Fibroblast of pulmonary artery (primary cell): ENCODE measurements around the gene BNC2.

Source experiments
- DNase-seq: peaks from one replicate; pipeline ENCODE4 v3.0.0-alpha.2; 2010; ENCODE audit warnings: low read depth
- H3K4me3 ChIP-seq: replicated peaks from 2 replicates; pipeline ENCODE4 v1.5.1; 2011; ENCODE audit warnings: low read depth, mild to moderate bottlenecking, control low read depth, low read length, moderate library complexity
- CTCF ChIP-seq: IDR thresholded peaks from 2 replicates; pipeline ENCODE4 v1.5.1; 2011; ENCODE audit warnings: mild to moderate bottlenecking, control low read depth, low read length, inconsistent platforms; ENCODE audit errors: missing control alignments

The BNC2 gene

DNA sequence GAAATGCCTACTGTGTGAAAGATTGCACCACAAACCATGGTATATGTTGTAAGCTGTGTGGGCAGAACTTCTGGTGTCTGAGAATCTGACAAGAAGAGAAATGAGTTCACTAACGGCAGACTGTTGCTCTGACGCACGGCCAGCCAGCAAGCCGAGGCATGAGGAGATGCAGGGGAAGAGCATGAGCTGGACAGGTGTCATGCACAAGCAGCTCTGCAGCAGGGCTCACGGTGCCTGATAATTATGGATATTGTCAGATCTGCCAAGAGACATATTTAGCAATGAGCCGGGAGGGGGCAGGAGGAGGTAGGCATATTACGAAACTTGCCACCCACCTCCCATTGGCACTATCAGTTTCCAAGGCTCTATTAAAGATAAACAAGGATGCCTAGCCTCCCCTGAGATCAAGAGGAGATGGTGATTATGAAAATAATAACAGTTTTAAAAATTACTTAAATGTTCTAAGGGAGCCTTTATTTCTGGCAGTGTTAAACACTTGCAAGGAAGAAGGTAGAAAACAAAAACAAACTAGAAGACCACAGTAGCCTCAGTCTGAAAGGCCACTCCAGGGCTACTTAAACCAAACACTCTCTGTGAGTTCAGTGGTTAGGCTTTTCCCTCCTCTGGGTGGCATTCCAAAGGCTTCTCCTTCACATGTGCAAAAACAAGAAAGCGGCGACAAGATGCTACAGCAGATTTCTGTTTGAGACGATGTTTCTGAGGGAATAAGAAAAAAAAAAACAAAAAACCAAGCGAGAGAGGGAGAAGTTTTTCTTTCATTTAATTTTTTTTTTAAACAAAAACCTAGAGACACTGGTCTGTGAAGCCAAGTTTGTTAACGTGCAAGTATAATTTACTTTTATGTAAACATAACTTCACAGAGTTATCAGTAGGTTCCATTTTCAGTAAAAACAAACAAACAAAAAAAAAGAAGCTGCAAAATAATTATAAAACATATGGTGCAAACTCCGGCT is 339.5 kb downstream of the BNC2 start:
- peak; percentile 29 for DNase-seq
- no peak overlapping the region for H3K4me3 ChIP-seq
- TF ChIP-seq CTCF = no peak

DNA sequence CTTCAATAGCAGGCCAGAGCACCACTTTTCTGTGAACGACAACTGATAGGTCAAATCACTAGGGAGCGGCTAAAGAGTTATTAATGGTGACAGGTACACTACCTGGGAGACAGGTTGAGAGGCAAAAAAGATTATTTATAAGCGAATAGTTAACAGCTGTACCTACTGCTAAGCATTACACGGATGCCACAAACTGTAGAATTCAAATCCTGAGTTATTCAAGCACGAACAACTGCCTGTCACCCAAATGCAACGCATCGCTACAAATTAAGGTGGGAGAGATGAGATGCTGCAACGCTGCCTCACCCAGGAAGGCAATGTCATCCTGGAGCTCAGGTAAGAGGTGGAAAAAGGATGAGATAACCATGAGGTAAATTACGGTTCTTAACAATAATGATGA is 342.9 kb downstream of the BNC2 start:
- DNase-seq = no peak
- TF ChIP-seq CTCF = no peak

GRCh38 chr9:16526380-16526779 is 344.1 kb downstream of the BNC2 start:
- DNase-seq = peak; percentile 81
- no peak for TF ChIP-seq CTCF
- no peak overlapping the region for H3K4me3 ChIP-seq

More for the DNA sequence above, 342.9 kb downstream of the BNC2 start:
- no peak overlapping the region for H3K4me3 ChIP-seq

- no peak for DNase-seq
- no peak for TF ChIP-seq CTCF
- H3K4me3 ChIP-seq = no peak overlapping the region
These were observed 345.6 kb downstream of the BNC2 start for GRCh38 chr9:16524823-16525222.

- TF ChIP-seq CTCF = no peak
- no peak overlapping the region for H3K4me3 ChIP-seq
- no peak for DNase-seq
These were observed 346.4 kb downstream of the BNC2 start for GRCh38 chr9:16524078-16524477.

DNA sequence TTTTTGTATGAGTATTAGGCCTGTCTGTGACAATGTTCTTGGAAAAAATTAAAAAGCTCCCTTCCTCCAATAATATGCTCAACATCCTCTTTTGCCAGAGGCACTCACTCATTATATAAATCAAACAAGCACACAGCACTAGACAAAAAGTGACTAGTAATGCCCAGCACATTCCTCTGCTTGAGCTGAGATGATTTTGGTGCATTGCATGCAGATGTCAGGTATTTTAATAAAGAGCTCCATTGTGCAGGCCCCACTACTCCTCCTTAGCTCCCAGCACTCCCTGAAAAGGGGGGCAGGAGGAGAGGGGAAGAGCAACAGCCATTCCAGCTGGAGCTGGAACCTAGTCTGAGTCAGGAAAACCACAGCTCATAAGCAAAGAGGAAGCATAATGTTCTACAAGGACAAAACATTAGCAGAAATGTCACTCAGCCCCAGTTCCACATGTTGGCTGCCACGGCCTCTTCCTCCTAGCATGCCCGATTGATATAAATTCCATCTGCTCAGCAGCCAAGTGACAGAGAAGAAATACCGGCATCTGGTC is 348.5 kb downstream of the BNC2 start:
- no peak for TF ChIP-seq CTCF
- DNase-seq = peak; percentile 79
- no peak overlapping the region for H3K4me3 ChIP-seq
